Neural cell (in vitro differentiated cells): Measurements from ENCODE around the gene MED13.

ENCODE experiments used
- EZH2 ChIP-seq: fragments of 200-600, 300-800 bp; shearing (Covaris generic), sonication (generic); IDR thresholded peaks from 2 replicates; pipeline ENCODE4 v1.6.1; 2014; ENCODE audit warnings: antibody characterized with exemption, low read length, borderline replicate concordance, mild to moderate bottlenecking; ENCODE audit not compliant: insufficient read depth, poor library complexity, severe bottlenecking
- MXI1 ChIP-seq: fragments of 450-650 bp; conservative IDR thresholded peaks from 2 replicates; pipeline ENCODE4 v1.6.1; 2014; ENCODE audit warnings: antibody characterized with exemption, mild to moderate bottlenecking; ENCODE audit not compliant: poor library complexity, severe bottlenecking
- POLR2AphosphoS5 ChIP-seq: IDR thresholded peaks from 2 replicates; pipeline ENCODE4 v1.6.1; 2012
- SMC3 ChIP-seq: fragments of 450-650 bp; conservative IDR thresholded peaks from 2 replicates; pipeline ENCODE4 v1.6.1; 2014; ENCODE audit warnings: antibody characterized with exemption, mild to moderate bottlenecking, moderate library complexity; ENCODE audit not compliant: poor library complexity
- TAF1 ChIP-seq: IDR thresholded peaks from 2 replicates; pipeline ENCODE4 v1.6.1; 2012; ENCODE audit warnings: low read depth
- TF ChIP-seq, protein P1 (sequence below): fragments of 450-650 bp; IDR thresholded peaks from 2 replicates; pipeline ENCODE4 v1.5.1; 2014; ENCODE audit warnings: antibody characterized with exemption, mild to moderate bottlenecking, moderate library complexity; ENCODE audit not compliant: poor library complexity, severe bottlenecking
- TF ChIP-seq, protein P2 (sequence below): IDR thresholded peaks from 2 replicates; pipeline ENCODE4 v1.6.1; 2012; ENCODE audit warnings: borderline replicate concordance

DNA sequence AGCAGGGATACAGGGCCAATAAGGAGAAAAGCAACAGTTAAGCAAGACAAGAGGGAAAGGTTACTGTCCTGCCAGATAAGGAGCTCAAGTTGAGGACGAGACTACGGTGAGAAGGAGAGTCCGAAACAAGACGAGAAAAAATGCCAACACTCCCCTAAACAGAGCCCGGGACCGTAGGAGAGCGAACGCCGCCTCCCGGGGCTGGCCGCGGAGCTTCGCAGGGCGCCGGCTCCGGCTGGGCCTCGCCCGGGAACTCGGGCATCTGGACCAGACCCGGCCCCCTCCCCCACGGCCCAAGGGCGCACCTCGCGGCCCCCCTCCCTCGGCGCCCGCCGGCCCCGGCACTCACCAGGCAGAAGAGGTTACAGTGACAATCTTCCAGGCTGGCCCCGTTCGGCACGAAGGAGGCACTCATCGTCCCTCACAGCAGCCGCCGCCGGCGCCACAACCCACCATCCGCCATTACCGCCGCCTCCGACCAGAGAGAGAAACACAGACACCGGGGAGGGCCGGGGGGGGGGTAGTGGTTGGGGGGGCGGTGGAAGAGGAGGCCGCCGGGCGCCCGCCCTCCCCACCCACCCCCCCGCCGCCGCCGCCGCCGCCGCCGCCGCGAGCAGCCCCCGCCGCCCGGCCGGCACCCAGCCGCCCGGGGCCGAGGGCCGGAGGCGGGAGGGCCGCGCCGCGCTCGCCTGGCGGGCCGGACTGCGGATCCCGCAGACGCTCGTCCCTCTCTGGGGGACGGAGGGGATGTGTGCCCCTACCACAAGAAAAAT is at the start of gene MED13:
- TF ChIP-seq, protein P1, sequence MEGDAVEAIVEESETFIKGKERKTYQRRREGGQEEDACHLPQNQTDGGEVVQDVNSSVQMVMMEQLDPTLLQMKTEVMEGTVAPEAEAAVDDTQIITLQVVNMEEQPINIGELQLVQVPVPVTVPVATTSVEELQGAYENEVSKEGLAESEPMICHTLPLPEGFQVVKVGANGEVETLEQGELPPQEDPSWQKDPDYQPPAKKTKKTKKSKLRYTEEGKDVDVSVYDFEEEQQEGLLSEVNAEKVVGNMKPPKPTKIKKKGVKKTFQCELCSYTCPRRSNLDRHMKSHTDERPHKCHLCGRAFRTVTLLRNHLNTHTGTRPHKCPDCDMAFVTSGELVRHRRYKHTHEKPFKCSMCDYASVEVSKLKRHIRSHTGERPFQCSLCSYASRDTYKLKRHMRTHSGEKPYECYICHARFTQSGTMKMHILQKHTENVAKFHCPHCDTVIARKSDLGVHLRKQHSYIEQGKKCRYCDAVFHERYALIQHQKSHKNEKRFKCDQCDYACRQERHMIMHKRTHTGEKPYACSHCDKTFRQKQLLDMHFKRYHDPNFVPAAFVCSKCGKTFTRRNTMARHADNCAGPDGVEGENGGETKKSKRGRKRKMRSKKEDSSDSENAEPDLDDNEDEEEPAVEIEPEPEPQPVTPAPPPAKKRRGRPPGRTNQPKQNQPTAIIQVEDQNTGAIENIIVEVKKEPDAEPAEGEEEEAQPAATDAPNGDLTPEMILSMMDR: no peak
- TF ChIP-seq EZH2 (no peak), POLR2AphosphoS5 (no peak), TAF1 (no peak), MXI1 (no peak), SMC3 (no peak)
- TF ChIP-seq, protein P2, sequence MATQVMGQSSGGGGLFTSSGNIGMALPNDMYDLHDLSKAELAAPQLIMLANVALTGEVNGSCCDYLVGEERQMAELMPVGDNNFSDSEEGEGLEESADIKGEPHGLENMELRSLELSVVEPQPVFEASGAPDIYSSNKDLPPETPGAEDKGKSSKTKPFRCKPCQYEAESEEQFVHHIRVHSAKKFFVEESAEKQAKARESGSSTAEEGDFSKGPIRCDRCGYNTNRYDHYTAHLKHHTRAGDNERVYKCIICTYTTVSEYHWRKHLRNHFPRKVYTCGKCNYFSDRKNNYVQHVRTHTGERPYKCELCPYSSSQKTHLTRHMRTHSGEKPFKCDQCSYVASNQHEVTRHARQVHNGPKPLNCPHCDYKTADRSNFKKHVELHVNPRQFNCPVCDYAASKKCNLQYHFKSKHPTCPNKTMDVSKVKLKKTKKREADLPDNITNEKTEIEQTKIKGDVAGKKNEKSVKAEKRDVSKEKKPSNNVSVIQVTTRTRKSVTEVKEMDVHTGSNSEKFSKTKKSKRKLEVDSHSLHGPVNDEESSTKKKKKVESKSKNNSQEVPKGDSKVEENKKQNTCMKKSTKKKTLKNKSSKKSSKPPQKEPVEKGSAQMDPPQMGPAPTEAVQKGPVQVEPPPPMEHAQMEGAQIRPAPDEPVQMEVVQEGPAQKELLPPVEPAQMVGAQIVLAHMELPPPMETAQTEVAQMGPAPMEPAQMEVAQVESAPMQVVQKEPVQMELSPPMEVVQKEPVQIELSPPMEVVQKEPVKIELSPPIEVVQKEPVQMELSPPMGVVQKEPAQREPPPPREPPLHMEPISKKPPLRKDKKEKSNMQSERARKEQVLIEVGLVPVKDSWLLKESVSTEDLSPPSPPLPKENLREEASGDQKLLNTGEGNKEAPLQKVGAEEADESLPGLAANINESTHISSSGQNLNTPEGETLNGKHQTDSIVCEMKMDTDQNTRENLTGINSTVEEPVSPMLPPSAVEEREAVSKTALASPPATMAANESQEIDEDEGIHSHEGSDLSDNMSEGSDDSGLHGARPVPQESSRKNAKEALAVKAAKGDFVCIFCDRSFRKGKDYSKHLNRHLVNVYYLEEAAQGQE: no peak
